Body of pancreas (tissue), 4 donors: ENCODE data around the gene FHAD1. TPM values are rescaled to one million over a fixed set of nuclear protein-coding genes. Genes with fewer than 3 reads are reported as not detected.
A peak's percentile ranks its signal among the peaks of the same experiment; 100 is the strongest.

ENCODE experiments used
- ATAC-seq: fragments of 150-250 bp; one replicate; pipeline ENCODE4 v1.9.1; 2016
- DNase-seq, 4 donors: peaks; one replicate each; pipeline ENCODE4 v3.0.0-alpha.2; 2019
- H3K27ac ChIP-seq, 4 donors: fragments of 200-600 bp; sonication (generic); 1 replicate in 3 of 4; 2 replicates in 1 of 4; pipeline versions ENCODE4 v1.5.1 to v1.6.1; 2016 to 2019; ENCODE audit warnings: mild to moderate bottlenecking in 1 of 4, mixed read lengths in 1 of 4, moderate library complexity in 1 of 4
- H3K27me3 ChIP-seq, 2 donors: fragments of 200-600 bp; sonication (generic); one replicate each; pipeline ENCODE4 v1.6.0; 2016; ENCODE audit warnings: mild to moderate bottlenecking in 1 of 2
- H3K36me3 ChIP-seq, 2 donors: fragments of 200-600 bp; sonication (generic); replicated peaks in 1 of 2; 2 replicates each; pipeline ENCODE4 v1.5.1; 2016; ENCODE audit warnings: low read depth in 2 of 2; ENCODE audit not compliant: insufficient read depth in 1 of 2
- H3K4me1 ChIP-seq: fragments of 200-600 bp; sonication (generic); one replicate; pipeline ENCODE4 v1.6.0; 2016
- H3K4me3 ChIP-seq, 2 donors: fragments of 200-600 bp; sonication (generic); 1 replicate in 1 of 2; 2 replicates in 1 of 2; pipeline ENCODE4 v1.5.1; 2016 to 2019
- H3K9me3 ChIP-seq, 3 donors: fragments of 200-600 bp; sonication (generic); 1 replicate in 2 of 3; 2 replicates in 1 of 3; pipeline ENCODE4 v1.5.1; 2016
- POLR2A ChIP-seq, 3 donors: fragments of 450-650 bp; IDR thresholded peaks; one replicate each; pipeline ENCODE4 v1.6.1; 2016; ENCODE audit warnings: antibody characterized with exemption in 3 of 3, mild to moderate bottlenecking in 2 of 3
- WGBS, 2 donors: methylation state at CpG; one replicate each; pipeline ENCODE4 v1.1.5; 2017; 5-methylcytosine and 5-hydroxymethylcytosine counted together
- intact Hi-C: fragments of 100-400 bp; cut with DNase I; formaldehyde crosslinking; loops from one replicate; pipeline ENCODE4 v1.15.1; 2023
- total RNA-seq, 2 donors: library from RNA; depleted of rRNA; stranded (reverse); fragments of >200 nt; gene quantifications; one replicate each; pipeline ENCODE4 v1.1.0, GENCODE V29; 2016
- TF ChIP-seq, protein P1 (sequence below), 7 experiments: fragments of 450-650 bp in 4 of 7; fragments of 200-600 bp in 3 of 7; sonication (generic) in 3 of 7; IDR thresholded peaks; one replicate each; pipeline ENCODE4 v1.5.1; 2016 to 2019; ENCODE audit warnings: antibody characterized with exemption in 7 of 7

The FHAD1 gene
- total RNA-seq, 2 donors from 2014 or later = 2.9 to 4.9 TPM

GRCh38 chr1:15207829-15208429 is 39.1 kb upstream of the FHAD1 start:
- Histone ChIP-seq H3K27ac (peak overlapping the region; percentile 29 to 95 (median 86)), H3K36me3 (no peaks in the 10 kb centered on the region), H3K4me1 (peaks cover 94% of the 10 kb centered on the region), H3K27me3 (no peaks in the 10 kb centered on the region), H3K4me3 (no peak overlapping the region), H3K9me3 (no peaks in the 10 kb centered on the region)
- 29 to 31% methylated on average over 6 of the region's 6 CpGs for WGBS, 2 donors
- DNase-seq (peak in 3 of 4 donors; percentile 54 to 65 (median 64)), ATAC-seq (peak; percentile 34)
- no peak for TF ChIP-seq POLR2A (IDR thresholded peaks at IDR 0.05)
- TF ChIP-seq, protein P1, sequence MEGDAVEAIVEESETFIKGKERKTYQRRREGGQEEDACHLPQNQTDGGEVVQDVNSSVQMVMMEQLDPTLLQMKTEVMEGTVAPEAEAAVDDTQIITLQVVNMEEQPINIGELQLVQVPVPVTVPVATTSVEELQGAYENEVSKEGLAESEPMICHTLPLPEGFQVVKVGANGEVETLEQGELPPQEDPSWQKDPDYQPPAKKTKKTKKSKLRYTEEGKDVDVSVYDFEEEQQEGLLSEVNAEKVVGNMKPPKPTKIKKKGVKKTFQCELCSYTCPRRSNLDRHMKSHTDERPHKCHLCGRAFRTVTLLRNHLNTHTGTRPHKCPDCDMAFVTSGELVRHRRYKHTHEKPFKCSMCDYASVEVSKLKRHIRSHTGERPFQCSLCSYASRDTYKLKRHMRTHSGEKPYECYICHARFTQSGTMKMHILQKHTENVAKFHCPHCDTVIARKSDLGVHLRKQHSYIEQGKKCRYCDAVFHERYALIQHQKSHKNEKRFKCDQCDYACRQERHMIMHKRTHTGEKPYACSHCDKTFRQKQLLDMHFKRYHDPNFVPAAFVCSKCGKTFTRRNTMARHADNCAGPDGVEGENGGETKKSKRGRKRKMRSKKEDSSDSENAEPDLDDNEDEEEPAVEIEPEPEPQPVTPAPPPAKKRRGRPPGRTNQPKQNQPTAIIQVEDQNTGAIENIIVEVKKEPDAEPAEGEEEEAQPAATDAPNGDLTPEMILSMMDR (IDR thresholded peaks at IDR 0.05) = no peak
- intact Hi-C loops = no loop called here

- H3K27ac ChIP-seq = peak overlapping the region in 2 of 4 donors; percentile 5 to 37
- TF ChIP-seq, protein P1 (IDR thresholded peaks at IDR 0.05) = no peak
- no peak for TF ChIP-seq POLR2A (IDR thresholded peaks at IDR 0.05)
- H3K36me3 ChIP-seq = peaks cover 0 to 2% of the 10 kb centered on the region in 2 donors
- no peak overlapping the region for H3K4me3 ChIP-seq
- H3K9me3 ChIP-seq = no peaks in the 10 kb centered on the region
- H3K4me1 ChIP-seq = peaks cover 80% of the 10 kb centered on the region
- DNase-seq (no peak), ATAC-seq (no peak)
- no peaks in the 10 kb centered on the region for H3K27me3 ChIP-seq
- intact Hi-C loops = loop anchor here (10.0 kb wide), 1 partner anchor 54 kb away; no protein-coding TSS in a partner anchor
- 58 to 61% methylated on average over 7 of the region's 7 CpGs for WGBS, 2 donors
These were observed 36.2 kb upstream of the FHAD1 start for GRCh38 chr1:15210651-15211375.

- intact Hi-C loops = loop anchor here (10.0 kb wide), 1 partner anchor 53 kb away; no protein-coding TSS in a partner anchor
- Histone ChIP-seq H3K27ac (no peak overlapping the region), H3K9me3 (no peaks in the 10 kb centered on the region), H3K4me1 (peaks cover 74% of the 10 kb centered on the region), H3K4me3 (no peak overlapping the region), H3K27me3 (no peaks in the 10 kb centered on the region), H3K36me3 (peaks cover 0 to 2% of the 10 kb centered on the region in 2 donors)
- ATAC-seq = no peak
- no peak for TF ChIP-seq POLR2A (IDR thresholded peaks at IDR 0.05)
- TF ChIP-seq, protein P1 (IDR thresholded peaks at IDR 0.05) = no peak
- DNase-seq = no peak
- 73 to 85% methylated on average over 3 of the region's 3 CpGs for WGBS, 2 donors
These were observed 35.6 kb upstream of the FHAD1 start for GRCh38 chr1:15211424-15211823.

- intact Hi-C loops = loop anchor here (10.0 kb wide), 1 partner anchor 52 kb away; no protein-coding TSS in a partner anchor
- WGBS, 2 donors = 43% methylated on average over 16 to 17 of the region's 17 CpGs
- TF ChIP-seq, protein P1 (IDR thresholded peaks at IDR 0.05) = no peak
- no peak for TF ChIP-seq POLR2A (IDR thresholded peaks at IDR 0.05)
- peak overlapping the region in 3 of 4 donors; percentile 19 to 42 (median 23) for H3K27ac ChIP-seq
- no peaks in the 10 kb centered on the region for H3K9me3 ChIP-seq
- no peak for ATAC-seq
- H3K36me3 ChIP-seq = peaks cover 0 to 2% of the 10 kb centered on the region in 2 donors
- no peak for DNase-seq
- H3K27me3 ChIP-seq = no peaks in the 10 kb centered on the region
- H3K4me1 ChIP-seq = peaks cover 64% of the 10 kb centered on the region
- no peak overlapping the region for H3K4me3 ChIP-seq
These were observed 34.6 kb upstream of the FHAD1 start for GRCh38 chr1:15212216-15212953.
